D721Med (cell line): Measurements from ENCODE around the gene GYPC.

Source experiments
- DNase-seq: peaks from one replicate; pipeline ENCODE4 v3.0.0; 2011; ENCODE audit warnings: low spot score; ENCODE audit not compliant: insufficient read length
- FAIRE-seq: peaks from 2 replicates; lab custom pipeline; 2011; peaks lifted over from hg19 to GRCh38; lab: Jason Lieb, UNC
- TF ChIP-seq, protein P1 (sequence below): IDR thresholded peaks from 2 replicates; pipeline ENCODE4 v1.5.1; 2012; ENCODE audit warnings: mild to moderate bottlenecking, control low read depth; ENCODE audit not compliant: insufficient read depth; ENCODE audit errors: missing control alignments

The GYPC gene

GRCh38 chr2:126671488-126671887 lies 15.5 kb downstream of the GYPC start:
- DNase-seq: no peak
- TF ChIP-seq, protein P1, sequence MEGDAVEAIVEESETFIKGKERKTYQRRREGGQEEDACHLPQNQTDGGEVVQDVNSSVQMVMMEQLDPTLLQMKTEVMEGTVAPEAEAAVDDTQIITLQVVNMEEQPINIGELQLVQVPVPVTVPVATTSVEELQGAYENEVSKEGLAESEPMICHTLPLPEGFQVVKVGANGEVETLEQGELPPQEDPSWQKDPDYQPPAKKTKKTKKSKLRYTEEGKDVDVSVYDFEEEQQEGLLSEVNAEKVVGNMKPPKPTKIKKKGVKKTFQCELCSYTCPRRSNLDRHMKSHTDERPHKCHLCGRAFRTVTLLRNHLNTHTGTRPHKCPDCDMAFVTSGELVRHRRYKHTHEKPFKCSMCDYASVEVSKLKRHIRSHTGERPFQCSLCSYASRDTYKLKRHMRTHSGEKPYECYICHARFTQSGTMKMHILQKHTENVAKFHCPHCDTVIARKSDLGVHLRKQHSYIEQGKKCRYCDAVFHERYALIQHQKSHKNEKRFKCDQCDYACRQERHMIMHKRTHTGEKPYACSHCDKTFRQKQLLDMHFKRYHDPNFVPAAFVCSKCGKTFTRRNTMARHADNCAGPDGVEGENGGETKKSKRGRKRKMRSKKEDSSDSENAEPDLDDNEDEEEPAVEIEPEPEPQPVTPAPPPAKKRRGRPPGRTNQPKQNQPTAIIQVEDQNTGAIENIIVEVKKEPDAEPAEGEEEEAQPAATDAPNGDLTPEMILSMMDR: no peak
- no peak for FAIRE-seq

DNA sequence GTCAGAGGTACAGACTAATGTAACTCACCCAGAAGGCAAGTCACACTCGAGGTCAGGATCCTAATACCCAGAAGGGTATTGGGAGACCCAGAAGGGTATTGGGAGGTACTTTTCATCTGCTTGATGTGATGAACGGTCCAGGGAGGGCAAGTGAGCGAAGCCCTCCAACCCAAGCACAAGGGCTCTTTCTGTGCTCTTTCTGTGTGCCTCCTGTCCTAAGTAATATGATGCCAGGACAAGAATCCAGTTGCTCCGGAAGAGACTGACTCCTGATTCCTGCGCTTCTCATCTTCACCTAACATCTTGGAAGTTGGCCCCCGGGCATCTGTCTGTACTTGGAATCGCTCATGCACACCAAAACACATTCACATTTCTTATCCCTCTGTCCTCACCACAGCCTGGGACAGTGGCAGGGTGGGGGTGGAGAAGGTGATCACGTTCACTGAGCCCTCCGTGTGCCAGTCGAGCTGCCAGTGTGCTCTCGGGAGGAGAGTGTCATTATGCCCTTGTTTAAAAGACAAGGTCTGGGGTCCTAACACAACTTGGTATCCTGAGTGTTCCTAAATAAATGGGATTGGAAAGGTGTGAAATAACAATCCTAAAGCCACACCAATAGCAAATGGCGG lies 17.1 kb downstream of the GYPC start:
- DNase-seq: no peak
- FAIRE-seq: no peak
- TF ChIP-seq, protein P1: no peak

DNA sequence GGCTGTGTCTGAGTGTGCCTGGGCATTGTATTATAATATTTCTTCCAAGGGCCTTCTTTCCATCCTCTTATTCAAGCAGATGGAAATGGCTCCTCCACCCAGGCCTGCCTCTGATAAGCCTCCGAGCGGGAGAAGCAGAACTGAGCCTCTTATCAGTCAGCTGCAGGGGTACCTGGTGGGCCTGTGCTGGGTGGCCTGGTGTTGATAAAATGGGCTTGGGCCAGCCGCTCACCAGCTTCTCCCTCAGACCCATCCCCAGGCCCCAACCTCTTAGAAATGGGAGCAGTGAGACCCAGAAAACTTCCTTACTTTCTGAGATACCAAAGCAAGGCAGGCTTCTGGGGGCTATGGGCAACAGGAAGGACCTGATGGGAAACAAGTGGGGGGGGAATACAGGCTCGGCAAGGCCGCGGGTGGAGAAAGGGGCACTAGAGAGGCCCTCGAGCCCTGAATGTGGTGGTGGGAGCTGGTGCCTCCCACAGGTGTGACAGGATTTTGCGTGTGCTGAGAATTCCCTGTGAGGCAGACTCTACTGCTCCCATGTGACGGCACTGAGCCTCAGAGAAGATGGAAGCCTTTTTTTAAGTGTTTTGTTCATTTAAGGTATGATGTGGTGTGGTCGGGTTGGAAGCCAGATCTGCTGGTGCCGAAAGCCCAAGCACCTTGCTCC lies 18.3 kb downstream of the GYPC start:
- no peak for DNase-seq
- TF ChIP-seq, protein P1: no peak
- FAIRE-seq: no peak

- DNase-seq (no peak), FAIRE-seq (no peak)
- TF ChIP-seq, protein P1: no peak
Observed at GRCh38 chr2:126675637-126676036, 19.7 kb downstream of the GYPC start.

DNA sequence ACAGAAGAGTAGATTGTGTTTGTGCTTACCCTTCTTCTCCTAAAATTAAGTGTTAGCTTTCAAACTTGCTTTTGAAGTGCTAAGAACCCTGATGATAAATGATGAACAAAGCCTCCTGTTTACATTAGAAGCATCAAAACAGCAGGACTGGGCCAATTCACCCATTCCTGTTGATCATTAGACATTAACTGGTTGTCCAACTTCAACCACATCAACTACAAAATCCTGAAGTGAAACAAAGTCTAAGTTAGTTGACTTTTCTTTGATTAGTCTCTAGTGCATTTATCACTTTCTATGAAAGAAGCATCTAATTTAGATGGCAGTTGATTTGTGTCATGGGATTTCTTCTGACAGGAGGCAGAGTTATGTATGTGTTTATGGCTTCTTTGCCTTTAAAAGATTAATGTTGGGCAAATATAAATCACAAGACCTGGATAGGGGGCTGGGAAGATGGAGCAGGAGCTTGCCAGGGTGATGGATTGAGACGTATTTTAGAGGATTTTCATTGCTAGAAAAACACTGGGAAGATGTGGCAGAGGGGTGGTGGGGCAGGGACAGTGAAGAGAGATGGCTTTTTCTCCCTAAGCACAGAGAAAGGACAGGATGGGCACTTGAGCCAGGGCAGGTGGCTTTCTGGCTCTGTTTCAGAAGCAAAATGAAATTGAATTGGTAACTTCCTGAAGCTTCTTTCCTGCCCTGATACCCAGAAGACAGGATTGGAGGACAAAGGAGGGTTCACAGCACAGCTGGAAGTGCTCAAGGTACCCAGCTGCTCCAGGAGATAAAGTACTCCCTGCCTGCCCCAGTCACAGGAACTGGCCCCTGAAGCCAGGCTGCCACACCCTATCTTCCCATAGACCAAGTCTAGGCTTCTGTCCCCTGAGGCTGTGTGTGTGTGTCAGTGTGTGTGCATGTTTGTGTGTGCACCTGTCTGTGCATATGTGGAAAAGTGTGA lies 20.5 kb downstream of the GYPC start:
- no peak for FAIRE-seq
- DNase-seq: no peak
- TF ChIP-seq, protein P1: no peak

GRCh38 chr2:126677176-126677538 lies 21.2 kb downstream of the GYPC start:
- TF ChIP-seq, protein P1: no peak
- DNase-seq (no peak), FAIRE-seq (no peak)
